HG03432 (cell line): ENCODE measurements around the gene HSD17B12.
"Not testable (repeated sequence)": the region's sequence is repeated elsewhere in the genome, so short reads cannot be mapped to it uniquely, and the experiment has no call there.

Source experiments
- ATAC-seq: cut with Tn5 transposase; IDR thresholded peaks from one replicate; pipeline ENCODE4 v1.9.1; 2021; ENCODE audit warnings: mild to moderate bottlenecking, moderate library complexity; ENCODE audit not compliant: unreplicated experiment

The HSD17B12 gene

DNA sequence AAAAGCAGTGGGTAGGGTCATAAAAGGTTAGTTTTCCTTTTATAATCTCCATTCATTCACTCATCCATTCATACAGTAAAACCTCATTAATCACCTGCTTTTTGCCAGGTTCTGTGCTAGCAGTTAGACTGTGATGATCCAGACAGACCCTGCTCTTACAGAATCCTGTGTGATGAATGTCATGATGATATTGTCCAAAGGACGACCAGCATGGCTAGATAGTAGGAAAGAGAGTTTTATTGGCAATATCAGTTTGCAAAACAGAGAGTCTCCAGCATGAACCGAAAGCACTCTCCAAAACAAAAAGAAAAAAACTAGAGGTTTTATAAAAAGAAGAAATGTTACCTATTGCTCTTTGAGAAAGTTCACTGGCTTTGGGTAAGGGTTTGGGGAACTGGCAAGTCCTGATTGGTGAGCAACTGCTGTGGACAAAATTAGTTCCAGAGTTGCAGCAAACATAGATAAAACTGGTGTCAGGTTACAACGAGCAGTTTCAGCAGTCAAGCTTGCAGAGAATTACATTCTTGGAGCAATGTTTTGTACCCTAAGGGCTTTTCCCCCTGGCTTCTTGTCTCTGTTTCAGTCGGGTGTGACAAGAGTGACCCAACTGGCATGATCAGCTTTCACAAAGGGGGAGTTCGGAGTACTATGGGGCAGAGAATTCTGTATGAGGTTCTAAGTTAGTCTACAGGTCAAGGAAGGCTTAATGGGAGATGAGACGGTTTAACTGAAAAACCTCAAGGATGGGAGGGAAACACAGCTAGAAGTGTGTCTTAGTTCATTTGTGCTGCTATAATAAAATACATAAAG lies 58.3 kb downstream of the HSD17B12 start:
- ATAC-seq, result no peak

DNA sequence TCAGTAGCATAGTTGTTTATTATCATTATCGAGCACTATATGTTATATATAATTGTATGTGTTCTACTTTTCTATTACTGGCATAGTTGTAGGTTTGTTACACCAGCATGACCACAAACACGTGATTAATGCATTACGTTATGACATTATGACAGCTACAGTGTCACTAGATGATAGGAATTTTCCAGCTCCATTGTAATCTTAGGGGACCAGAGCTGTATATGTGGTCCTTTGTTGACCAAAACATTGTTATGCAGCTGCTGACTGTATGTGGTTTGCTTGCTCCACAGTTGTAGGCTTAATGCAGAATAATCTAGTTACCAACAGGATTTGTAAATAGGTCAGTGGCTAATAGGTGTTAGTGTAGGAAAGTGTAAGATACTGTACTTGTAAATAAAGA lies 66.1 kb downstream of the HSD17B12 start:
- no peak for ATAC-seq

DNA sequence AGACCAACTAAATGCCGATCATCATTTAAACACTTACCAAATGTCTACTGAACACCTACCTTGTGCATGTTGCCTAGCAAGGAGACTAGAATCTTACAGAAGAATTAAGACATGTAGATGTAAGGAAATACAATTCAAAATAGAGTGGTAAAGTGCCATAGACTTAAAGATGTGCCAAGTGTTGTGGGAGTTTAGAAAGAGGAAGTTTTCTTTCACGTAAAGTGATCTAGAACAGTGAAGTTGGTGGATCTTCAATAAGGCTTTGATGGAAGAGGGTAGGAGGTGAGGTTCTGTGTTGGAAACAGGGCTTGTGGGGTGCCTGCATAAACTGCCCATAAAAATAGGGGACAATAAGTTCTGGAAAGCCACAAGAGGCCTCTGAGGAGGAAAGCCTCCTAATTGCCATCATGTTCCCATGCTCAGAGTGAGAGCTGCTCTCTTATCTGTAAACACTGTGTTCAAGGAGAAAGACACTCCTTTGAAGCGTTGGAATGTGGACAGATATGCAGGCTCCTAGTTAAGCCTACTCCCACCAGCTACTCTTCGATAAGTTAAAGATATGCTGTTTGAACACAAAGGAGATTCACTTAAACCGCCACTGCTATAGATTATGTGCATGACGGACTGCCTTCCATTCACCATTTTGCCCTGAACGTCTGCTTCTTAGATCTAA lies 66.7 kb downstream of the HSD17B12 start:
- no peak for ATAC-seq

DNA sequence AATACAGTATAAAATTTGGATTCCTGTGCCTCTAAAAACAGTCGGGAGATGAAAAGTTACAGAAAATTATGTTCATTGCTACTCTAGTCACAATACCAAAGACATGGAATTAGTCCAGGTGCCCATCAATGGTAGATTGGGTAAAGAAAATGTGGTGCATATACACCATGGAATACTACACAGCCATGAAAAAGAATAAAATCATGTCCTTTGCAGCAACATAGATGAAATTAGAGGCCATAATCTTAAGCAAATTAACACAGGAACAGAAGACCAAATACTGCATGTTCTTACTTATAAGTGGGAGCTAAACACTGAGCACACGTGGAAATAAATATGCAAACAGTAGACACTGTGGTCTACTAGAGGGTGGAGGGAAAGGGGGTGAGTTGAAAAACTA lies 67.6 kb downstream of the HSD17B12 start:
- ATAC-seq, result no peak

DNA sequence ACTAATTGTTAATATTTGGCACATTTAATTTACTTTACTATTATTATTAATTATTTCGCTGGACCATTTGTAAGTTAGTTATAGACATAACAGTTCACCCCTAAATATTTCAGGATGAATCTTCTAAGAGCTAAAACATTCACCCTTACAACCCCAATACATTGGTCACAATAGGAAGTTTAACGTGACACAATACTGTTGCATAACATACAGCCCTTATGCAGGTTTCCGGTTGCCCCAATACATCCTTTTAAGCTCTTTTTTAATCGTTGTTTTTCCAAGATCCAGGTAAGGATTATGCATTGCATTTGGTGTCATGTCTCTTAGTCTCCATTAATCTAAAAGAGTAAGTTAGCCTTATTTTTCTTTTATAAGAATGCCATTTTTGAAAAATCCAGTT lies 71.2 kb downstream of the HSD17B12 start:
- no peak for ATAC-seq

DNA sequence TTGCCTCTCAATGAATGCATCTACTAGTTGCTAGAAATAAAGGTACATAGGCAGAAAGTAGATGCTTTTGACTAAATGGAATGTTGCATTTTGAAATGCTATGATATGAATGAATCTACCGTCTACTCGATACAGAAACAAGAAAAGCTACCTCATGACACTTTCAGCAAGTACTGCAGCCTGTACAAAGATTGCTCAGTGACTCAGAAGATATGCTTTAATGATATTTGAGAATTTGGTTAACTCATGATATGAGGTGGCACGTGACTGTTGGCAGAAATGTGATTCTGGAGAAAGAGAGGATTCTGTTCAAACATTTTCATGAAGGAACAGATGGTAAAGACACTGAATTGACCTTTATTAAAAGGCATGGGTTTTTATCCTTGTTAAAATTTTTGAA lies 76.0 kb downstream of the HSD17B12 start:
- no peak for ATAC-seq

DNA sequence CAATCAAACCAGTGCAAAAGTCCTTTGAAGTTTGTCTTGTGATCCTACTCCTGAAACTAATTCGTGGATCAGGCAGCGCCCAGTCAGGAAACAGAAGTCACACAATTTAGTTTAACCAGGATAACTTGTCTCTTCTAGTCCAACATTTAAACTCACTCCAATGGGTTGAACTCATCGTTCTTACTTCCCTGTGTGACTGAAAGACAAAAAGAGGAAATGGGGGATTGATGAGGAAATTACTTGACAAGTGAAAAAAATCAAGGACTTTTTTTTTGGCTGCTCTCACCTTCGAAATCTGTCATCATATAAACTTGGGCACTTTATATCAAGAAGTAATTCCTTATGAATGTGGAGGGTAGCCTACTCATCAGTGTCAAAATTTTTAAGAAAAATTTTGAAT lies 78.4 kb downstream of the HSD17B12 start:
- ATAC-seq, result no peak

DNA sequence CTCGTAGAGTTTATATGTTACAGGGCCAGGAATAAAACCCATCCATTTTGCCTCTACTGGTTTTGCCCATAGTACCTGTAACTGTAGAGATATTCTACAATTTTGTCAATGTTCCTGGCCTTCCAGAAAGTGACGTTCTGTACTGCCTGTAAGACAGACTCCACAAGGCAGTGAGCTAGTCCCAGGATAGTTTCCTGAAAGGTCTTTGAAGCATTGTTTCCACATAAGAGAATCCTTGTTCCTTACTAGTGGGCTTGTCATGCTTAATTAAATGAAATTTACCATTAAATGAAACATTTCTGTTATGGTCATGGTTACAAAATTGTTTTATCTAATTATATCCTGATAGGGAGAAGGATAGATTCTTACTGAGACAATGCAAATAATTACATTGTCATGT lies 80.4 kb downstream of the HSD17B12 start:
- no peak for ATAC-seq

DNA sequence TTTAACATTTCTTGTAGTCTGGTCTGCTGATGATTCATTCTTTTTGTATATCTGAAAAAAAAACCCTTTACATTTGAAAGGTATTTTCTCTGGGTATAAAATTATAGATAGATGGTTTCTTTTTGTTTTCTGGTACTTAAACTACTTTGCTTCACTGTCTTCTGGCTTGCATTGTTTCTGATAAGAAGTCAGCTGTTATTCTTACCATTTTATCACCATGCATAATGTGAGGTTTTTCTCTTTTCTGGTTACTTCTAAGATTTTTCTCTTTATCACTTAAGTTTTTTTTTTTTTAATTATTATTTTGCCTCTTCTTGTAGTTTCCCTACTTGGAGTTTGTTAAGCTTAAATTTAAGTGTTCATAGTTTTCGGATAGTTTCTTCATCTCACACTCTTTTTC lies 84.7 kb downstream of the HSD17B12 start:
- no peak for ATAC-seq

DNA sequence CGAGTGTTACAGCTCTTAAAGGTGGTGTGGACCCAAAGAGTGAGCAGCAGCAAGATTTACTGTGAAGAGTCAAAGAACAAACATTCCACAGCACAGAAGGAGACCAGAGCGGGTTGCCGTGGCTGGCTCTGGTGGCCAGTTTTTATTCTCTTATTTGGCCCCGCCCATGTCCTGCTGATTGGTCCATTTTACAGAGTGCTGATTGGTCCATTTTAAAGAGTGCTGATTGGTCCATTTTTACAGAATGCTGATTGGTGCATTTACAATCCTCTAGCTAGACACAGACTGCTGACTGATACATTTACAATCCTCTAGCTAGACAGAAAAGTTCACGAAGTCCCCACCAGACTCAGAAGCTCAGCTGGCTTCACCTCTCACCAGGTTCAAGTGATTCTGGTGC lies 88.1 kb downstream of the HSD17B12 start:
- ATAC-seq, result not testable (repeated sequence)

DNA sequence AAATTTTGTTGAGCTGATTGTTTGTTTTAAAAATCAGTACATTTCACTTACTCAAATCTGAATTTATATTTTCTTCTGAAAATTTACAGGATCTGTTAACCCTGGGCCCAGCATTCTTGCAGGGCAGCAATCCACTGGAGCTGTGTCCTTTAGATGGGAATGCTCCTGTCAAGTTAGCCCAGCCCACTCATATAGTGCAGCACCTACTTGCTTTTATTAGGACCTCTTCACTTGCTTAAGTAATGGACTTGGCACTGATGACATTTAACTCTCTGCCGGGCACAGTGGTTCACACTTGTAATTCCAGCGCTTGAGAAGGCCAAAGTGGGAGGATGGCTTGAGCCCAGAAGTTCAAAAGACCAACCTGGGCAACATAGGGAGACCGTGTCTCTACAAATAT lies 89.6 kb downstream of the HSD17B12 start:
- no peak for ATAC-seq

DNA sequence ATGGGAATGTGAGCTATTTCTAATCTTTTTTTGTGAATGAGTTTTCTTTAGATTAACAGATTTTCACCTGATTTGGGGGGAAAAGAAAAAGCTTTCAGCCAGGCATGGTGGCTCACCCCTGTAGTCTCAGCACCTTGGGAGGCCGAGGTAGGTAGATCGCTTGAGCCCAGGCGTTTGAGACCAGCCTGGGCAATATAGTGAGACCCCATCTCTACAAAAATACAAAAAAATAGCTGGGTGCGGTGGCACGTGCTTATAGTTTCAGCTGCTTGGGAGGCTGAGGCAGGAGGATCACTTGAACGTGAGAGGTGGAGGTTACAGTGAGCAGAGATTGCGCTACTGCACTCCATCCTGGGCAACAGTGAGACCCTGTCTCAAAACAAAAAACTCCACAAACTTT lies 92.2 kb downstream of the HSD17B12 start:
- ATAC-seq, result no peak

DNA sequence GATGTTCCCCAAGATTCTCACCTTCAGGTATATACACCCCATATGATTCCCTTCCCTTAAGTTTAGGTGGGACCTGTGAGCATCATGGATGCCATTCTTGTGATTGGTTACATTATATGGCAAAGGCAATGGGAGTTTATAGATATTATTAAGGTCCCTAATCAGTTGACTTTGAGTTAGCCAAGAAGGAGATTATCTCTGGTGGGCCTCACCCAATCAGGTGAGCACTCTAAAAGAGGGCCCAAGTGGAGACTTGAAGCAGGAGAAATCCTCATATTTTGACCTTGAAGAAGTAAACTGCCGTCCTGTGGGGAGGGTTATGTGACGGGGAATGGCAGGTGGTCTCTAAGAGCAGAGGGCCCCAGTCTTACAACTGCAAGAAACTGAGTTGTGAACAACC lies 94.2 kb downstream of the HSD17B12 start:
- ATAC-seq, result no peak

DNA sequence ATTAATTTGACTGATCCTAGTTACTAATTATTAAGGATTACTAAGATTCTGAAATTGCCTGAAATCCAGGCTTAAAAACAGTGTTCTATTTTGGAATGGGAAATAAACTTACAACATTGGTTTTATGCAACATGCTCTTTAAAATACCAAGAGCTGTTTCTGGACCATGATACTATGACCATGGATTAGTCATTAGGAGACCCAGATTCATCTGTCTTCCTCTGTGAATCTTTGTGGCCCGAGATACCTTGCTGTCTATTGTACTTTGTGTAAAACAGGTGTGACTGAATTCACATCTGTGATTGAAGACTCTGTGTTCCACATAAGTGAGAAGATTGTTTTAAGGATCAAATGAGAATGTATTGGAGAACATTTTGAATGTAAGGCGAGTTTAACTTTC lies 98.8 kb downstream of the HSD17B12 start:
- ATAC-seq, result no peak

DNA sequence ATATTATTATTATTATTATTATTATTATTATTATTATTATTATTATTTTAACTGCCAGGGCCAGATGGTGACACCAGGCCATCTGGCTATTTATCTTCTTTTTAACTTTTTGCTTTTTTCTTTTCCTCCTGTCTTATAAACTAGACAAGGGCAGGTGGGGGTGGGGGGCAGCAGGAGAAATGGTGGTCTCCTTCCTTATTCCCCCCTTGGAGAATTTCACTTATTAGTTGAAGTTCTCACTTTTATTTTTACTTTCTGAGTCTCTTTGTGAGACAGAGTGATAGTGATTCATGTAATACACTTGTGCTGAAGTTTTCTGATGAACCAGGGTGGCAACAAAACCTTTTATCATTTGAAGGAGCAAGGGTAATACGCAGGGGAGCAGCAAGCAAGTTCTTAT lies 103.8 kb downstream of the HSD17B12 start:
- ATAC-seq, result no peak

DNA sequence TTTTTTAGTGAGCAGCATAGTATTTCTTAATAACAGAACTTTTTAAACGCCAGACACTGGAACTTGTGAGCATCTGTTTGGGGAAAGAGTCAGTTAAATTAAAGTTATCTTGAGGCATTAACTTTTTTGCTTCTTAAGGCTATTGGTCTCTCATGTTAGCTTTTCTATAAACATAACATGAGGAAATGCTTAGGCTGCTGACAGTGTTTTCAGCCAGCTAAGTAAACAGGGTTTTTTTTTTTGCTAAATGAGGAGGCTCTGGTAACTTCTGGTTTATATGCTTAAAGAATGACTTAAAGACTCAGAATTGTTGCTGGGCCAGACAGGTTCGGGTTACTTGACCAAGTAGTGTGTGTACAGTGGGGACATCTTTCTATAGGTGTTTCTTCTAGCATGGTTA lies 104.3 kb downstream of the HSD17B12 start:
- no peak for ATAC-seq

DNA sequence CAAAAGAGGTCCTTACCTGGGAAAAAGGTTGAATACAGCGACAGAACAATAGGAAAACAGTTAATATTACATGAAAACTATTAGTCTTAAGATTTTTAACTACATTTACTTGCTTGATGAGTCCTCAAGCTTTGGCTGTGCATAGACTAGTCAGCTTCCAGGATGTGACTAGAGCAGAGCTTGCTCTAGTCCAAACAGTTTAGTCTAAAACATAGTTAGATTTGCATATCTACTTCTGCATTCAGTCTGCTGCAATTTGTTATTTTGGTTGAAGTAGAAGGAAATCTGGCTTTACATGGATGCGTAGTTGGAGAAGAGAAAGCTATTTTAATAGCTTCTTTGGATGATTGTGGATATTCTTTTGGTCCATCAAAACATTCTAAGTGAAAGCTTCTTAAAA lies 104.8 kb downstream of the HSD17B12 start:
- no peak for ATAC-seq

DNA sequence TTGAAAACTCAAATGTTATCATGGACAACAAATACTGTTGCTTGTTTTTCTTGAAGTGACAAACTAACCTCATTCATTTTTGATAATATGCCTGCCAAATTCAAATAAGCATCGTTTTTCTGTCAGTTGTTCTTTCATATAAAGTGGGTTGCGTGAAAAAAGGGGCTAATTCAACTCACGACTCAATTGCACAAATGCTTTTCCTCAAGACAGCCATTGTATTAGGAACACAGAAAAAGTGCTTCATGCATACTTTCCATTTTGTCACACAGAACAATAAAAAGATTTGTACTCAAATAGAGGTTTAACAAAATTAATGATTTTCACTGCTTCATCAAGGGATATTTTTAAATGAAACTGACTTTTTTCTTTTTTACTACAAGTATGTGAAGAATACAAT lies 105.5 kb downstream of the HSD17B12 start:
- no peak for ATAC-seq

DNA sequence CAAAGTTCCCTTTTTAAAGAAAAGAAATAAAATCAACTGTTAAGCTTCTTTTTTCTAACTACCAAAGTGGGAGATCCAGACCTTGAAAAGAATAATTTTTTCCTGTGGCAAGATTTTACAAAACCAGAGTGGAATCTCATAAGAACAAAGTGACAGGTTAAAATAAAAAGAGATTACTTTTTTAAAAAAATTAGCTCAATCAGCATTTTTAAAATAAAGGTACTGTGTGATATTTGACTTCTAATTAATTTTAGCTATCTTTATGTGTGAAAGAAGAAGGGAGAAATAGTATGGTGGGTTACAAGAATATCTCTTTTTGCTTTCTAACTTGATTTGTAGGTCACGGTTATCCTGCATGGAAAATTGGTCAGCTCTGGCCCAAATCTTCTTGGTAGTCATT lies 107.3 kb downstream of the HSD17B12 start:
- no peak for ATAC-seq

DNA sequence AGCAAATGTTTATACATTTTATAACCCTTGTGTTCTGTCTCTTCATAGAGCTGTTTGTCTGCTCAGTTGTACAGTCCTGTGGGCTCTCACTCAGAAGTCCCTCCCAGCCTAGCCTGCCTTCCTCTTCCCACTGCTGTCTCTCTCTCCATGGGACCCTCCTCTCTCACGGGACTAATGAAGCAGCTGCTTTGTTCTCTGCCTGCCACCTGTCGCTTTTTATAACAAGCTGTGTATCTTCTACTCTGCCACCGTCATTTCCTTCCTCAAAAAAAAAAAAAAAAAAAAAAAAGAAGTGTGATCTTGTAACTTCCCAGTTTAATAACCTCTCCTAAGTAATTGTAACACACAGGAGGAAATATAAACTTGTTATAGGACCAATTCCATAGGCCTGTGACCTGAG lies 107.9 kb downstream of the HSD17B12 start:
- ATAC-seq, result no peak

DNA sequence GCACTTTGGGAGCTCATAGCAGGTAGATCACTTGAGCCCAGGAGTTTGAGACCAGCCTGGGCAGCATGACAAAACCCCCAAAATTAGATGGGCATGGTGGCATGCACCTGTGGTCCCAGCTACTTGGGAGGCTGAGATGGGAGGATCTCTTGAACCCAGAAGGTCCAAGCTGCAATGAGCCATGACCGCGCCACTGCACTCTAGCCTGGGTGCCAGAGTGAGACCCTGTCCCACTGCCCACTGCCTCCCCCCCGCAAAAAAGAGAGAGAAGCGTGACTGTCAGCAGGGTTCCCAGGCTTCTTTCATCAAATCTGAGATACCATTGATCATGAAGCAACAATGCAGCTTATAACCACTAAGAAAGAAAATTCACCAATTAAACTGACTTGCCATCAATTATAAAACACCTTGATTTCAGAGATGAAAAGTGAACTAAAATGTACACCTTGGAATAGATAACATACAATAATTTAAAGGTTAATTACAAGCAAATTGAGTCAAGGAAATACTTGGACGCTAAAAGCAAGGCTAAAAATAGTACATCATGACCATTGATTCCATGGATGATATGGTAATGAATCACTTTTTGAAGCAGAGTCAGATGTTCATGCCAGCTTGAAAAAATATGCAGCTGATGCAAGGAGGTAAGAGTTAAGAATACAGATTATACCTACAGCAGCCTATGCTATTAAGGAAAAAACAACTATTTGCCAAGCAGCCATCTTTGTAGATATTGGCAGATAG lies 109.3 kb downstream of the HSD17B12 start:
- ATAC-seq, result no peak

DNA sequence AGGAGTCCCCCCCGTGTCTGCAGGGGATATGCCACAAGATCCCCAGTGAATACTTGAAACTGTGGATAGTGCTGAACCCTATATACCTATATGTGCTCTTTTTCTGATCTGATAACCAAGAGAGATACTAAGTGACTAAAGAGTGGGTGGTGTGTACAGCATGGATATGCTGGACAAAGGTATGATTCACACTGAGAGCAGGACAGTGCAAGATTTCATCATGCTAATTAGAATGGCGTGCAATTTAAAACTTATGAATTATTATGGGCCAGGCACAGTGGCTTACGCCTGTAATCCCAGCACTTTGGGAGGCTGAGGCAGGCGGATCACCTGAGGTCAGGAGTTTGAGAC lies 109.9 kb downstream of the HSD17B12 start:
- no peak for ATAC-seq
